GM18517 (cell line): ENCODE measurements around the gene PAGE4.

ENCODE experiments used
- ATAC-seq: cut with Tn5 transposase; IDR thresholded peaks from one replicate; pipeline ENCODE4 v1.9.1; 2021; ENCODE audit warnings: mild to moderate bottlenecking, moderate library complexity; ENCODE audit not compliant: unreplicated experiment

PAGE4 gene

DNA sequence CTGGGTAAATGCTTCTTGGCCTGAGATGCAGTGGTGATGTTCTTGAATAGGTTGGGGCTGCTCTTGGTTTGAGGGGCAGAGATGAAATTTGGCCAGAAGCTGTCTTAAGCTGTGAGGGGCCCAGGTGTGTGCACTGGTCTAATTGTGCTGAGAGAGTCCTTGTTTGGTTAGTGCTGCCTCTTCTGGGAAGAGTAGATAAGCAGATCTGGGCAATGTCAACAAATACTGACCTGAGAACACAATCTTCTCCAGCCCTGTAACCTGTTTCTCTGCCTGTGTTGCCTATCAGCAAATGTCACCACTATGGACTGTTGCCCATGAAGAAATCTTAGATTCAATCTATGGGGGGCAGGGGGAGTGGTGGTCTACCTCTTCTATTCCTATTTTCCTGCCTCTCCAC is 33.0 kb downstream of the PAGE4 start:
- ATAC-seq = no peak

DNA sequence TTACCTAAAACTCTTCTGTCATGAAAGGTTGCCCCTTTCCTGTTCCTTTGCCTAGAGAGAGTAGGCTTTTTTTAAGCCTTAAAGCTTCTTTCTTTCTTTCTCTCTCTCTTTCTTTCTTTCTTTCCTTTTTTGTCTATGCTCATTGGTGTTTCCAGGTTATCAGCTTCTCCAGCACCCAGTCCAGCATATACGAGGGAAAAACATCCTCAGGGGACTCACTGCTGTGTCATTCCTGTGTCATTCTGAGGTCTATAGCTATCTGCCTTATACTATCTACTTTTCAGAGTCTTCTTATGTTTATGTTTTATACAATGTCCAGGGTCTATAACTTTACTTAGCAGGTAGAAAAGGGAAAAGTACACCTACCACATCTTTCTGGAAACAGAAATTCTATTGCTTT is 39.6 kb downstream of the PAGE4 start:
- ATAC-seq = no peak

DNA sequence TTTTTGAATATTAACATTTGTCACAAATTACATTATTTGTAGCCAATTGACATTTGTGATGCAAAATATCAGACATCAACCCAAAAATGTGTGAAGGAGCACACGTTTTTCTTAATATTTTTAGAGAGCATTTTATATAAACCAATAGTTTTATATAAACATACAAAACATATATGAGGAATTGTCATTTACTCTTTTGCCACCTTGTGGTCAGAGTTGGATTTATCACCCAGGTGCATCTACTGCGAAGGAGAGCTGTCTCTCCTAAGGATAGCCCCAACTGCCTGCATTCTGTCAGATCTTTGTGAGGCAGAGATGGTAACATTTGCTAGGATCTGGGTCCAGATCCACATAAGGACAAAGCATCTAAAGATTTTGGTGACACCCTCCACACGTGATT is 47.6 kb downstream of the PAGE4 start:
- no peak for ATAC-seq

DNA sequence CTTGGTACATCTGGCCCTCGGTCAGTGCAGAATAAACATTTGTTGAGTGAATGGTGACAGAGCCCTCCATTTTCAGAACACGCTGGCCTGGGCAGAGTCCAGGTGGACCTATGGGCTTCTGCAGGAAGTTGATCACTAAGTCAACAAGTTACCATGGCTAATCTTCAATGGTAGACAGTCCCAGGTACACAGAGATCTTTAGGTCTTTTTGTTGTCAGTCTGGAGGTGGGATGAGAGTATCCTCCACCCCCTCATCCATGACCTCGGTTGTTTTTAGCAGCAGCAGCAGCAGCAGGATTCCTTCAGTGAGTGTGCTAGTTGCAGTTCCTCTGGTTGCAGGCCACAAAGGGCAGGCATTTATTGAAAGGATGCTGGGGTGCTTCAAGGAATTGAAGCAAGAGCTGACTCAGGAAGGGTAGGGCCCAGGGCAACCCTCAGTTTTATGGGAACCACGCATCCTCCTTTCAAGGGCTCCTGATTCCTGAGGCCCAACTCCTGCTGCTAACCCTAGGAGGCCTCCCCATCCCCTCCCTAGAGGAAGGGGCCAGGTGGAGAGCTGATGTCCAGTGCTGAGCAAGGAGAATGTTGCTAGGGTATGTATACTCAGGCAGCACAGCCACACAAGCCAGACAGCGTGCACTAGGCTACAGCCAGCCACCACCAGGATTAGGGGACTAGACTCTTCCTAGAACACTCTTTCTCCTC is 48.4 kb downstream of the PAGE4 start:
- ATAC-seq = no peak

DNA sequence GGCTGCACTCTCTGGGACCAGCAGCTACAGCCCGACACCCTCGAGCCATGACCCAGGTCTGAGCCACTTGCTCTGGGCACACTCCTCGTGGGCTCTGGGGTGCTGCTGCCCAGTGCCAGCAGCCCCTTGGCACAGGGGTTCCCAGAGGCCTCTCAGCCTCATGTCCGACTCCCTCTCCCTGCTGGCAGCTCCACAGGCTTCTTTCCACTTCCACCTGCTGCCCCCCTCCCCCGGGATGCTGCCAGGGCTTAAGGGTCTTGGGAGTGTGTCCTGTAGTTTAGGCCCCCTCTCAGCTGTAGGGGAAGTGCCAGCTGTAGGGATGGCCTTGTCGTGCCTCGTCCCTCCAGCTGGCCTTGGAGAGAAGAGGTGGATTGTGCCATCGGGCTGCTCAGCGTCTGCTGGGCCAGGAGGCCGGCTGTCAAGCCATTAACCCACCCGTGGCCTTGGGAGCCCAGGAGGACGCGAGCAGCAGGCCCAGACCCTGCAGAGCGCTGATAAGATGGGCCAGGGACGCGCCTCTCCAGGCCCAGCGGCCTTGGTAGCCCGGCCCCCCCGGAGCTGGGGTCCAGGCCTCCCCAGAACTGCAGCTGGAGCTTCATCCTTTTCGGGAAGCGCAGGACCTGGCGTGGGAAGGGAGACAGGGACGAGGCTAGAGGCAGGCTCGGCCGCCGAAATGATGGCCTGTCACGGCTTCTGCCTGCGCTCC is 49.2 kb downstream of the PAGE4 start:
- ATAC-seq = no peak

DNA sequence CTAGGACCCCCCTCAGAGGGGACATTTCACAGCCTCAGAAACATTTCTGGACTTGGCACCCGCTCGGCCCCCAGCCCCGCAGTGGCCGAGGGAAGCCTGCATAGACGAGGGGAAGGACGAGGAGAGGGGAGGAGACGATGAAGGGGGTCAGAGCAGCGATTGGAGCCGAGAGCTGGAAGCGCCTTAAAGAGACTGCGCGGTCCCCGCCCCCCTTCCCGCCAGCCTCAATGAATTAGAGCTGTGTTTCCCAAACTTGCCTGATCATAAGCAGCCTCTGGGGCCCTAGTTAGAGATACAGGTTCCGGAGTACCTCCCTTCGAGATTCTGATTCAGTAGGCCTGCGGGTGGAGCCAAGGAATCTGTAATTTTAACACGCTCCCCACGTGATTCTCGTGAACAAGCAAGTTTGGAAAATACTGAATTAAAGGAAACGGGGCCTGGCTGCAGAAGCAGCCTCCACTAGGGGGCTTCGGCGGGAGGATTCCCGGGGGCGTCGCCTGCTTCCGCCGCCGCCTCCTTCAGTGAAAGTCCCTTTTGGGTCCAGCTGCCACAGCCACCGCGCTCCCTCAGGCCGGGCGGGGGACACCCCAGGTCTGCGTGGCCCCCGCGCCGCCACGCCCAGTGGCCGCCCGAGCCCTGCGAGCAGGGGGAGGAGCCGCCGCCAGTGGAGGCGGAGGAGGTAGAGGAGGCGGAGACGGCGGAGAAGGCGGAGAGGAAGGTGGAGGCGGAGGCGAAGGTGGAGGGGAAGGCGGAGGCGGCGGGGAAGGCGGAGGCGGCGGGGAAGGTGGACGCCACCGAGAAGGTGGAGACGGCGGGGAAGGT is 49.9 kb downstream of the PAGE4 start, which contains the start of gene USP27X:
Gene USP27X (plus strand): TSS at position 651 of the 822 bp plus-strand sequence. CDS start 824 bp downstream, outside the sequence.
- peak; percentile 59 for ATAC-seq

DNA sequence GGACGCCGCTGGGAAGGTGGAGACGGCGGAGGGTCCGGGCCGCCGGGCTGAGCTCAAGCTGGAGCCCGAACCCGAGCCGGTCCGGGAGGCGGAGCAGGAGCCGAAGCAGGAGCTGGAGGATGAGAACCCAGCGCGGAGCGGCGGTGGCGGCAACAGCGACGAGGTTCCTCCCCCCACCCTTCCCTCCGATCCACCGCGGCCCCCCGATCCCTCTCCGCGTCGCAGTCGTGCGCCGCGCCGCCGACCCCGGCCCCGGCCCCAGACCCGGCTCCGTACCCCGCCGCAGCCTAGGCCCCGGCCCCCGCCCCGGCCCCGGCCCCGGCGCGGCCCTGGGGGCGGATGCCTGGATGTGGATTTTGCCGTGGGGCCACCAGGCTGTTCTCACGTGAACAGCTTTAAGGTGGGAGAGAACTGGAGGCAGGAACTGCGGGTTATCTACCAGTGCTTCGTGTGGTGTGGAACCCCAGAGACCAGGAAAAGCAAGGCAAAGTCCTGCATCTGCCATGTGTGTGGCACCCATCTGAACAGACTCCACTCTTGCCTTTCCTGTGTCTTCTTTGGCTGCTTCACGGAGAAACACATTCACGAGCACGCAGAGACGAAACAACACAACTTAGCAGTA is 50.7 kb downstream of the PAGE4 start:
- ATAC-seq = no peak

DNA sequence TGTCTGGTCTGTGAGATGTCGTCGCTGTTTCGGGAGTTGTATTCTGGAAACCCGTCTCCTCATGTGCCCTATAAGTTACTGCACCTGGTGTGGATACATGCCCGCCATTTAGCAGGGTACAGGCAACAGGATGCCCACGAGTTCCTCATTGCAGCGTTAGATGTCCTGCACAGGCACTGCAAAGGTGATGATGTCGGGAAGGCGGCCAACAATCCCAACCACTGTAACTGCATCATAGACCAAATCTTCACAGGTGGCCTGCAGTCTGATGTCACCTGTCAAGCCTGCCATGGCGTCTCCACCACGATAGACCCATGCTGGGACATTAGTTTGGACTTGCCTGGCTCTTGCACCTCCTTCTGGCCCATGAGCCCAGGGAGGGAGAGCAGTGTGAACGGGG is 51.6 kb downstream of the PAGE4 start:
- no peak for ATAC-seq
